ENCODE measurements around the gene GOLGA5.
"Not testable (repeated sequence)": the region's sequence is repeated elsewhere in the genome, so short reads cannot be mapped to it uniquely, and the experiment has no call there.

GOLGA5 gene

DNA sequence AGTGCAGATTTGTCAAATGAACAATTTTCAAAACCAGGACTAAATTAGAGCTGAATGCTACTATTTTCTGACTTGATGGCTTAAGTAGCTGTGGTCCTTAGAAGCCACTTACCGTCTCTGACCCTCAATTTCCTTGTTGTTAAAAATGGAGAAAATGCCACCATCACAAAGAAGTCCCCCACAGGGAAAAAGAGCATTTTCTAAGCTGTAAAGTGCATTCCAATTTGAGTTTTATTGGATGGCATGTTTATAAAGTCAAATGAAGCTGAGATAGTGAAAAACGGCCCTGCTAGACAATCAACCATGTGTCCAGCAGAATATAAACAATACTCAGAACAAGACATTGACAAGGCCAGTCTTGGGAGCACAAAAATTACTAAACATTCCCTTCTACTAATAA lies 53.6 kb downstream of the GOLGA5 start:
- H3K36me3 ChIP-seq (ENCODE audit: insufficient read depth, low read length), result no peaks in the 10 kb centered on the region
- no peaks in the 10 kb centered on the region for H3F3A ChIP-seq (ENCODE audit: insufficient read depth, low read length)
- no peaks in the 10 kb centered on the region for H4K20me1 ChIP-seq (ENCODE audit: insufficient read depth, low read length)
- no peak overlapping the region for H3K27ac ChIP-seq (ENCODE audit: low read depth, low read length, poor library complexity, severe bottlenecking)
- H3K27me3 ChIP-seq (ENCODE audit: insufficient read depth, low read length), result no peaks in the 10 kb centered on the region
- no peak overlapping the region for H3K4me3 ChIP-seq (ENCODE audit: low read depth, low read length, poor library complexity, severe bottlenecking)
- no peaks in the 10 kb centered on the region for H3K79me2 ChIP-seq (ENCODE audit: insufficient read depth, low read length)
- no peak overlapping the region for H2AFZ ChIP-seq (ENCODE audit: low read length)
- no peaks in the 10 kb centered on the region for H3K9me3 ChIP-seq (ENCODE audit: low read length)
- no peaks in the 10 kb centered on the region for H3K4me1 ChIP-seq (ENCODE audit: insufficient read depth, low read length, severe bottlenecking)
- H3K9ac ChIP-seq (ENCODE audit: low read length), result no peak overlapping the region
- no peaks in the 10 kb centered on the region for H3K9me2 ChIP-seq (ENCODE audit: low read depth, low read length)
- no peak for TF ChIP-seq EZH2 (IDR thresholded peaks at IDR 0.05; ENCODE audit: borderline replicate concordance, low read length)
- TF ChIP-seq CTCF (IDR thresholded peaks at IDR 0.05; ENCODE audit: low read length), result no peak
- H3K4me2 ChIP-seq (ENCODE audit: low read length), result no peak overlapping the region

- H2AFZ ChIP-seq (ENCODE audit: low read length), result no peak overlapping the region
- no peaks in the 10 kb centered on the region for H3F3A ChIP-seq (ENCODE audit: insufficient read depth, low read length)
- H3K9me2 ChIP-seq (ENCODE audit: low read depth, low read length), result no peaks in the 10 kb centered on the region
- H3K27me3 ChIP-seq (ENCODE audit: insufficient read depth, low read length), result no peaks in the 10 kb centered on the region
- H3K27ac ChIP-seq (ENCODE audit: low read depth, low read length, poor library complexity, severe bottlenecking), result no peak overlapping the region
- no peaks in the 10 kb centered on the region for H3K79me2 ChIP-seq (ENCODE audit: insufficient read depth, low read length)
- no peaks in the 10 kb centered on the region for H3K4me1 ChIP-seq (ENCODE audit: insufficient read depth, low read length, severe bottlenecking)
- H3K4me2 ChIP-seq (ENCODE audit: low read length), result no peak overlapping the region
- no peaks in the 10 kb centered on the region for H4K20me1 ChIP-seq (ENCODE audit: insufficient read depth, low read length)
- no peak overlapping the region for H3K4me3 ChIP-seq (ENCODE audit: low read depth, low read length, poor library complexity, severe bottlenecking)
- no peak for TF ChIP-seq CTCF (IDR thresholded peaks at IDR 0.05; ENCODE audit: low read length)
- no peak for TF ChIP-seq EZH2 (IDR thresholded peaks at IDR 0.05; ENCODE audit: borderline replicate concordance, low read length)
- H3K36me3 ChIP-seq (ENCODE audit: insufficient read depth, low read length), result no peaks in the 10 kb centered on the region
- no peak overlapping the region for H3K9ac ChIP-seq (ENCODE audit: low read length)
- no peaks in the 10 kb centered on the region for H3K9me3 ChIP-seq (ENCODE audit: low read length)
Observed at GRCh38 chr14:92848887-92849286, 54.8 kb downstream of the GOLGA5 start.

DNA sequence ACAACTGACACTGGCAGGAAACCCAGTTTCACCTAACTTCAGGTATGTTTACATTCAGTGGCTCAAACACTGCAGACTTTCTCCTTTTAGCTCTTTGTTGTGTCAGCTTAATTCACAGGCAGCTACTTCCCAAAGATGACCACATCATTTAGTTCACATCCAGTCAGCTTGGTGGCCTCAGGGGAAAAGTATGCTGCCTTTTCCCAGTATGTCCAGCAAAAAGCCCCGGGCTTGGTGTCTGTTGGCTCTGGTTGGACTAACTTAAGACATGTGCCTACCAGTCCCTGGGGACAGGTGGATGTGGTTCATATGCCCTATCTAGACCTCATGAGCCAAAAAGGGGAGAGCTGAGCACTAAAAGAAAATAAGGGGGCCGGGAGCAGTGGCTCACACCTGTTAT lies 56.4 kb downstream of the GOLGA5 start:
- no peak overlapping the region for H3K4me2 ChIP-seq (ENCODE audit: low read length)
- H3K4me1 ChIP-seq (ENCODE audit: insufficient read depth, low read length, severe bottlenecking), result no peaks in the 10 kb centered on the region
- H3K9me3 ChIP-seq (ENCODE audit: low read length), result no peaks in the 10 kb centered on the region
- no peaks in the 10 kb centered on the region for H3K27me3 ChIP-seq (ENCODE audit: insufficient read depth, low read length)
- no peak for TF ChIP-seq EZH2 (IDR thresholded peaks at IDR 0.05; ENCODE audit: borderline replicate concordance, low read length)
- TF ChIP-seq CTCF (IDR thresholded peaks at IDR 0.05; ENCODE audit: low read length), result no peak
- no peak overlapping the region for H3K9ac ChIP-seq (ENCODE audit: low read length)
- H3K4me3 ChIP-seq (ENCODE audit: low read depth, low read length, poor library complexity, severe bottlenecking), result no peak overlapping the region
- H3K9me2 ChIP-seq (ENCODE audit: low read depth, low read length), result no peaks in the 10 kb centered on the region
- H4K20me1 ChIP-seq (ENCODE audit: insufficient read depth, low read length), result no peaks in the 10 kb centered on the region
- no peak overlapping the region for H3K27ac ChIP-seq (ENCODE audit: low read depth, low read length, poor library complexity, severe bottlenecking)
- H3K79me2 ChIP-seq (ENCODE audit: insufficient read depth, low read length), result no peaks in the 10 kb centered on the region
- no peaks in the 10 kb centered on the region for H3F3A ChIP-seq (ENCODE audit: insufficient read depth, low read length)
- no peak overlapping the region for H2AFZ ChIP-seq (ENCODE audit: low read length)
- H3K36me3 ChIP-seq (ENCODE audit: insufficient read depth, low read length), result no peaks in the 10 kb centered on the region

DNA sequence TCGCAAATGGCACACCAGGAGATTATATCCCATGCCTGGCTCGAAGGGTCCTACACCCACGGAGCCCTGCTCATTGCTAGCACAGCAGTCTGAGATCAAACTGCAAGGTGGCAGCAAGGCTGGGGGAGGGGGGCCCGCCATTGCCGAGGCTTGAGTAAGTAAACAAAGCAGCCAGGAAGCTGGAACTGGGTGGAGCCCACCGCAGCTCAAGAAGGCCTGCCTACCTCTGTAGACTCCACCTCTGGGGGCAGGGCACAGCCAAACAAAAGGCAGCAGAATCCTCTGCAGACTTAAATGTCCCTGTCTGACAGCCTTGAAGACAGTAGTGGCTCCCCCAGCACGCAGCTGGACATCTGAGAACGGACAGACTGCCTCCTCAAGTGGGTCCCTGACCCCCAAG lies 59.0 kb downstream of the GOLGA5 start:
- not testable (repeated sequence) for H3K9ac ChIP-seq (ENCODE audit: low read length); H3F3A ChIP-seq (ENCODE audit: insufficient read depth, low read length); H3K9me2 ChIP-seq (ENCODE audit: low read depth, low read length); H3K4me1 ChIP-seq (ENCODE audit: insufficient read depth, low read length, severe bottlenecking); H3K9me3 ChIP-seq (ENCODE audit: low read length); H3K27me3 ChIP-seq (ENCODE audit: insufficient read depth, low read length); H2AFZ ChIP-seq (ENCODE audit: low read length); H4K20me1 ChIP-seq (ENCODE audit: insufficient read depth, low read length); H3K36me3 ChIP-seq (ENCODE audit: insufficient read depth, low read length); H3K79me2 ChIP-seq (ENCODE audit: insufficient read depth, low read length); H3K4me2 ChIP-seq (ENCODE audit: low read length); H3K4me3 ChIP-seq (ENCODE audit: low read depth, low read length, poor library complexity, severe bottlenecking); H3K27ac ChIP-seq (ENCODE audit: low read depth, low read length, poor library complexity, severe bottlenecking)
